Panc1 (cell line): ENCODE measurements around the gene TMEM204. TPM values are rescaled to one million over a fixed set of nuclear protein-coding genes. Genes with fewer than 3 reads are reported as not detected.

ENCODE experiments used
- ATAC-seq: fragments of 200-7000 bp; cut with Tn5 transposase; 2 replicates; pipeline ENCODE4 v1.9.1; 2020; ENCODE audit warnings: mild to moderate bottlenecking, moderate library complexity
- BruUV-seq: library from RNA; stranded (reverse); fragments of 400-500 nt; replicated peaks from 2 replicates; lab custom pipeline; 2021; lab: Mats Ljungman, UMichigan
- CTCF ChIA-PET: fragments of 300-600 bp; sonication (Branson Sonifier 250); formaldehyde crosslinking; loops from one replicate; lab custom pipeline; 2022; ENCODE audit warnings: antibody characterized with exemption; lab: Charles Lee
- POLR2A ChIA-PET: fragments of 300-600 bp; sonication (Branson Sonifier 250); formaldehyde crosslinking; loops from one replicate; lab custom pipeline; 2022; ENCODE audit warnings: antibody characterized with exemption; lab: Charles Lee
- DNase-seq: peaks from one replicate; pipeline ENCODE4 v3.0.0-alpha.2; 2010; ENCODE audit warnings: low read depth, low spot score
- H3K27ac ChIP-seq: 2 replicates; pipeline ENCODE4 v1.5.1; 2011; ENCODE audit warnings: mild to moderate bottlenecking, low read length, inconsistent platforms
- H3K27me3 ChIP-seq: fragments of 200-500 bp; sonication (Bioruptor generic); 2 replicates; pipeline ENCODE4 v1.6.0; 2014; ENCODE audit warnings: low read length, inconsistent platforms; ENCODE audit not compliant: control insufficient read depth, insufficient read depth
- H3K36me3 ChIP-seq: fragments of 200-500 bp; sonication (Bioruptor generic); 2 replicates; pipeline ENCODE4 v1.5.1; 2014; ENCODE audit warnings: inconsistent platforms, mild to moderate bottlenecking, low read length, moderate library complexity; ENCODE audit not compliant: control insufficient read depth, insufficient read depth
- H3K4me1 ChIP-seq: 2 replicates; pipeline ENCODE4 v1.5.1; 2011; ENCODE audit warnings: inconsistent platforms, mild to moderate bottlenecking, low read length, moderate library complexity; ENCODE audit not compliant: control insufficient read depth, insufficient read depth
- H3K4me3 ChIP-seq, 2 experiments: 2 replicates each; pipeline ENCODE4 v1.5.1; 2011 to 2012; ENCODE audit warnings: low read depth in 2 of 2, low read length in 2 of 2, mild to moderate bottlenecking in 2 of 2, inconsistent platforms in 1 of 2, moderate library complexity in 1 of 2
- H3K9me3 ChIP-seq: fragments of 200-500 bp; sonication (Bioruptor generic); 2 replicates; pipeline ENCODE4 v1.5.1; 2014; ENCODE audit warnings: low read depth, mild to moderate bottlenecking, inconsistent platforms, low read length, moderate library complexity; ENCODE audit not compliant: control insufficient read depth, insufficient read depth
- POLR2AphosphoS5 ChIP-seq: IDR thresholded peaks from 2 replicates; pipeline ENCODE4 v1.6.1; 2012; ENCODE audit warnings: mild to moderate bottlenecking, low read depth, low read length, moderate library complexity
- SIN3A ChIP-seq: IDR thresholded peaks from 2 replicates; pipeline ENCODE4 v1.6.1; 2012; ENCODE audit warnings: low read depth, mild to moderate bottlenecking, low read length, moderate library complexity, borderline replicate concordance; ENCODE audit not compliant: insufficient read depth
- TCF7L2 ChIP-seq: IDR thresholded peaks from 2 replicates; pipeline ENCODE4 v1.6.1; 2011; ENCODE audit warnings: mild to moderate bottlenecking, low read depth, low read length, inconsistent platforms
- in situ Hi-C: cut with HindIII; loops from 2 replicates; pipeline ENCODE4 v1.10.0; 2016; ENCODE audit warnings: low sequenced_read_pairs, low pct_unique_long_range_greater_than_20kb
- intact Hi-C: fragments of 100-400 bp; cut with micrococcal nuclease; formaldehyde crosslinking; loops from one replicate; pipeline ENCODE4 v1.10.0; 2022; ENCODE audit not compliant: unreplicated experiment
- total RNA-seq: library from RNA; stranded (reverse); gene quantifications from one replicate; pipeline ENCODE4 v1.2.1, GENCODE V29; 2021; ENCODE audit not compliant: unreplicated experiment
- TF ChIP-seq, protein P1 (sequence below): fragments of 450-650 bp; IDR thresholded peaks from 2 replicates; pipeline ENCODE4 v1.5.1; 2017; ENCODE audit warnings: mild to moderate bottlenecking
- TF ChIP-seq, protein P2 (sequence below), 2 experiments: IDR thresholded peaks; 2 replicates each; pipeline ENCODE4 v1.6.1; 2011 to 2012; ENCODE audit warnings: low read depth in 2 of 2, control low read depth in 1 of 2, low read length in 1 of 2, mild to moderate bottlenecking in 1 of 2, moderate library complexity in 1 of 2; ENCODE audit not compliant: insufficient read depth in 1 of 2

The TMEM204 gene
- total RNA-seq, 1 experiment from 2014 or later, result 0.13 TPM

GRCh38 chr16:1571012-1571671 lies 37.7 kb downstream of the TMEM204 start:
- Histone ChIP-seq H3K27ac (no peak overlapping the region), H3K4me3 (no peak overlapping the region), H3K27me3 (no peaks in the 10 kb centered on the region), H3K9me3 (no peaks in the 10 kb centered on the region), H3K36me3 (no peaks in the 10 kb centered on the region), H3K4me1 (no peaks in the 10 kb centered on the region)
- TF ChIP-seq, protein P1, sequence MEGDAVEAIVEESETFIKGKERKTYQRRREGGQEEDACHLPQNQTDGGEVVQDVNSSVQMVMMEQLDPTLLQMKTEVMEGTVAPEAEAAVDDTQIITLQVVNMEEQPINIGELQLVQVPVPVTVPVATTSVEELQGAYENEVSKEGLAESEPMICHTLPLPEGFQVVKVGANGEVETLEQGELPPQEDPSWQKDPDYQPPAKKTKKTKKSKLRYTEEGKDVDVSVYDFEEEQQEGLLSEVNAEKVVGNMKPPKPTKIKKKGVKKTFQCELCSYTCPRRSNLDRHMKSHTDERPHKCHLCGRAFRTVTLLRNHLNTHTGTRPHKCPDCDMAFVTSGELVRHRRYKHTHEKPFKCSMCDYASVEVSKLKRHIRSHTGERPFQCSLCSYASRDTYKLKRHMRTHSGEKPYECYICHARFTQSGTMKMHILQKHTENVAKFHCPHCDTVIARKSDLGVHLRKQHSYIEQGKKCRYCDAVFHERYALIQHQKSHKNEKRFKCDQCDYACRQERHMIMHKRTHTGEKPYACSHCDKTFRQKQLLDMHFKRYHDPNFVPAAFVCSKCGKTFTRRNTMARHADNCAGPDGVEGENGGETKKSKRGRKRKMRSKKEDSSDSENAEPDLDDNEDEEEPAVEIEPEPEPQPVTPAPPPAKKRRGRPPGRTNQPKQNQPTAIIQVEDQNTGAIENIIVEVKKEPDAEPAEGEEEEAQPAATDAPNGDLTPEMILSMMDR, result no peak
- TF ChIP-seq TCF7L2 (no peak), SIN3A (no peak), POLR2AphosphoS5 (no peak)
- TF ChIP-seq, protein P2, sequence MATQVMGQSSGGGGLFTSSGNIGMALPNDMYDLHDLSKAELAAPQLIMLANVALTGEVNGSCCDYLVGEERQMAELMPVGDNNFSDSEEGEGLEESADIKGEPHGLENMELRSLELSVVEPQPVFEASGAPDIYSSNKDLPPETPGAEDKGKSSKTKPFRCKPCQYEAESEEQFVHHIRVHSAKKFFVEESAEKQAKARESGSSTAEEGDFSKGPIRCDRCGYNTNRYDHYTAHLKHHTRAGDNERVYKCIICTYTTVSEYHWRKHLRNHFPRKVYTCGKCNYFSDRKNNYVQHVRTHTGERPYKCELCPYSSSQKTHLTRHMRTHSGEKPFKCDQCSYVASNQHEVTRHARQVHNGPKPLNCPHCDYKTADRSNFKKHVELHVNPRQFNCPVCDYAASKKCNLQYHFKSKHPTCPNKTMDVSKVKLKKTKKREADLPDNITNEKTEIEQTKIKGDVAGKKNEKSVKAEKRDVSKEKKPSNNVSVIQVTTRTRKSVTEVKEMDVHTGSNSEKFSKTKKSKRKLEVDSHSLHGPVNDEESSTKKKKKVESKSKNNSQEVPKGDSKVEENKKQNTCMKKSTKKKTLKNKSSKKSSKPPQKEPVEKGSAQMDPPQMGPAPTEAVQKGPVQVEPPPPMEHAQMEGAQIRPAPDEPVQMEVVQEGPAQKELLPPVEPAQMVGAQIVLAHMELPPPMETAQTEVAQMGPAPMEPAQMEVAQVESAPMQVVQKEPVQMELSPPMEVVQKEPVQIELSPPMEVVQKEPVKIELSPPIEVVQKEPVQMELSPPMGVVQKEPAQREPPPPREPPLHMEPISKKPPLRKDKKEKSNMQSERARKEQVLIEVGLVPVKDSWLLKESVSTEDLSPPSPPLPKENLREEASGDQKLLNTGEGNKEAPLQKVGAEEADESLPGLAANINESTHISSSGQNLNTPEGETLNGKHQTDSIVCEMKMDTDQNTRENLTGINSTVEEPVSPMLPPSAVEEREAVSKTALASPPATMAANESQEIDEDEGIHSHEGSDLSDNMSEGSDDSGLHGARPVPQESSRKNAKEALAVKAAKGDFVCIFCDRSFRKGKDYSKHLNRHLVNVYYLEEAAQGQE (IDR thresholded peaks at IDR 0.05; ENCODE audit: insufficient read depth in 1 of 2, low read depth in 2 of 2, low read length in 1 of 2), result no peak
- ATAC-seq, result no peak
- ChIA-PET POLR2A (no interaction called here), CTCF (no interaction called here)
- DNase-seq, result no peak
- intact Hi-C loops (no loop called here), in situ Hi-C loops (no loop called here)
- BruUV-seq, result no TSS peak

- ATAC-seq (no peak), DNase-seq (no peak)
- no peaks in the 10 kb centered on the region for H3K36me3 ChIP-seq
- H3K27me3 ChIP-seq, result no peaks in the 10 kb centered on the region
- no peaks in the 10 kb centered on the region for H3K4me1 ChIP-seq
- no peaks in the 10 kb centered on the region for H3K9me3 ChIP-seq
- TF ChIP-seq, protein P1, result no peak
- TF ChIP-seq POLR2AphosphoS5, result no peak
- TF ChIP-seq SIN3A, result no peak
- TF ChIP-seq, protein P2 (IDR thresholded peaks at IDR 0.05; ENCODE audit: insufficient read depth in 1 of 2, low read depth in 2 of 2, low read length in 1 of 2), result no peak
- TF ChIP-seq TCF7L2, result no peak
- CTCF ChIA-PET, result no interaction called here
- no TSS peak for BruUV-seq
- POLR2A ChIA-PET, result interaction anchor here (0.5 kb wide), 1 partner anchor 10 kb away, joined by 3 read pairs; no protein-coding TSS in a partner anchor
- H3K4me3 ChIP-seq, result no peak overlapping the region
- in situ Hi-C loops (no loop called here), intact Hi-C loops (no loop called here)
- no peak overlapping the region for H3K27ac ChIP-seq
Measured at GRCh38 chr16:1572673-1573072, 39.2 kb downstream of the TMEM204 start.
